ENCODE data around the gene SAP130.

The SAP130 gene

DNA sequence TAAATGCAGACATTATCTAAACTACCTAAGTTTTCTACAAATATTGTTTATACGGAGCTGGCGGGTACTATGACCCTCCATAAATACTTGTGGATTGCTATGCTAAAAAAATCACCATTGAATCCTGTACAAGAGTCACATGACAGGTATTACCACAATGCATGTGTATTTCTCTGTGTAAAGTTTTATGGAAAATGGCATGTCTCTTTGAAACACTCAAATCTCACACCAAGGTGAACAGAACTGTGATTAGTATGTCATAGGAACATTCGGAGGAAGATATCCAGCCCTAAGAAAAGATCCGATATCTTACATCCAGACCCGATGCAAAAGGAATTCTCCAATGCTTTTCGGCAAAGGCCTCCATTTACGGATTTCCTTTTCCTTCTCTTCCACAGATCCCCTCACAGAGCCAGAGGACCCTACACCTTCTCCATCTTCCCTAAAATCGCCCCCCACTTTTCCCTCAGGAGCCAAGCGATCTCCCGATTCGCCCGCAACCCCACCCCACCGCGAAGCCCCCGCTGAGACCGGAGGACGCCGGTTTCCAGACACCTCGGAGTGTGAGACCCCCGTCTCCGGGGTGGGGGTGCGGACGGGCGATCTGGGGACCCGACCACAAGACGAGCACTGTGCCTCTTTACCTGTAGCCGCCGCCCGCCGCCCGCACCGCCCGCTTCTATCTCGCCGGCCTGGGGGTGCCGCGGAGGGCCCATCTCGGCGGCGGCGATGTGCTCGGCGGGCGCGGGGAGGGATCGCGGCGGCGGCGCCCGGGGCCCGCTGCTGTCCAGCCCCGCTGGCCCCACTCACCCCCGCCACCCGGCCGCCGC lies 1.2 kb downstream of the SAP130 start:
- no peak for DNase-seq (ENCODE audit: low read depth in 2 of 2)

DNA sequence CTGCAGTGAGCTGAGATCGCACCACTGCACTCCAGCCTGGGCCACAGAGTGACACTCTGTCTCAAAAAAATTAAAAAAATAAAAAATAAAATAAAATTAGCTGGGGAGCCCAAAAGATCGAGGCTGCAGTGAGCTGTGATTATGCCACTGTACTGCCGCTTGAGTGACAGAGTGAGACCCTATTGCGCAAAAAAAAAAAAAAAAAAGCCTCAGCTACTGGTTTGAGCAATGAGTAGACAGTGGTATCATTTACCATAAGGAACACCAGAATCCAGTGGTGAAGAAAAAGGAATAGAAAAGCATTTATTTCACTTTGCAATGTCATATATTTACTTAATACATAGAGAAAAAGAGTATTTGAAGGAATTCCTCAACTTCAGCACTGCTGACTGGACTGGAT lies 3.0 kb downstream of the SAP130 start:
- no peak for DNase-seq (ENCODE audit: low read depth in 2 of 2)

GRCh38 chr2:128017561-128017960 lies 10.3 kb downstream of the SAP130 start:
- no peak for DNase-seq (ENCODE audit: low read depth in 2 of 2)

DNA sequence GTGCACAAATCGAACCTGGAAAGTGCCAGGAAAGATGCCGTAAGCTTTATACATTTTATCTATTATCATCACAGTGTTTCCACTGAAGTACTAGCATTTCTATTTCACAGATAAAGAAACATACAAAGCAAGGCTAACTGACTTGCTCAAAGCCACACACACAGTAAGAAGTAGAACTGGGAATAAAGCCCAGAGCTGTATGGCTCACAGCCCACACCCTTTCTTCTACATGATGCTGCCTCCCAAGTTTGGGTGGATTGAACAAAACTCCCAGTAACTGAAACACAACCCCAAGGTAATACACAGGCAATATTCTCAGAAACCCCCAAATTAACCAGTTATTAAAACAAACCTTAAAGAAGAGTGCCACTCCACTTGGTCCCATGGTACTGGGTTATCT lies 11.2 kb downstream of the SAP130 start:
- no peak for DNase-seq (ENCODE audit: low read depth in 2 of 2)

- DNase-seq (ENCODE audit: low read depth in 2 of 2): no peak
Observed at GRCh38 chr2:128012698-128013097, 15.2 kb downstream of the SAP130 start.

- DNase-seq (ENCODE audit: low read depth in 2 of 2): no peak
Observed at GRCh38 chr2:128008074-128008672, 19.7 kb downstream of the SAP130 start.

GRCh38 chr2:128004509-128004908 lies 23.4 kb downstream of the SAP130 start:
- DNase-seq (ENCODE audit: low read depth in 2 of 2): no peak

DNA sequence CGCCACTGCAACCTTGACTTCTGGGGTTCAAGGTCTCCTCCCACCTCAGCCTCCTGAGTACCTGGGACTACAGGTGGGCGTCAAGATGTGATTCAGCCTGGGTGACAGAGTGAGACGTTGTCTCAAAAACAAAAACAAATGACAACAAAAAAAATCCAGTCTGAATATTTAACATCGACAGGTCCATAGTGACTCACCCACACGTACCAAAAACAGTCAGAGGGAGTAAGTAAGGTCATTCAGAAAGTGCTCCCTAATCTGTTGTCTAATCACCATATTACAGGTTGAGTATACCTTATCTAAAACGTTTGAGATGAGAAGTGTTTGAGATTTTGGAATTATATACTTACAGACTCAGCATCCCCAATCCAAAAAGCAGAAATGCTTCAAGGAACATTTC lies 24.4 kb downstream of the SAP130 start:
- no peak for DNase-seq (ENCODE audit: low read depth in 2 of 2)

DNA sequence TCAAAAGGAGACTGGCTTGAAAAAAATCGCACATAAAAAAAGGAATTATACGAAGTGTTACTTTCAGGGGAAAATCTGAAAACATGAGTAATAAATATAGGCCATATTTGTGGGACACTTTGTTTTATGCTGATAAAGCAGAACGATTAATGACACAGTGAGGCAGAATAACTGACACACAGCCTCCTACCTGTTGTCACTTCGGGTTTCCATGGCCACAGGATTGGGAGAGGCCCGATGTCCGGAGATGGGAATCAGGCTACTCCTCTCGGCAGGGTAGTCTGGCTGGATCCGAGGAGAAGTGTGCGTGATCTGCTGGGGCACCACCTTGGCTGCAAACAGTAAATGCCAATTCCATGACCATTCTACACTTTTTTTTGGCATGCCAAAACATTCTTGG lies 31.7 kb downstream of the SAP130 start:
- no peak for DNase-seq (ENCODE audit: low read depth in 2 of 2)

DNA sequence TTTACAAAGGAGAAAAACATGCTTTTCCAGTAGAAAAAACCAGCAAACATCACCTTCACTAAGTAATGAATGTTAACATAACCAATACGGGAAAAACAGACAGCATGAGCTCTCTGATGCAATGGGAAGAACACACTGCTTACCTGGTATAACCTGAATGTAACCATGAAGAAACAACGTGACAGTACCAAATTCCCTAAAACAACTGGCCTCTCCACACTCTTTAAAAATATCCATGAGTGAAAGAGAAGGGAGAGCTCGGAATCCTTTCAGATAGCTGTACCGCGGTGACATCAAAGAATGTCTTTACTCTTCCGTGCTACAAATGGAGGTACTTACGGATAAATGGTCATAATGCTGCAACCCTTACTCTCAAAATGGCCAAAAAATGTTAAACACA lies 32.1 kb downstream of the SAP130 start:
- DNase-seq (ENCODE audit: low read depth in 2 of 2): no peak

- DNase-seq (ENCODE audit: low read depth in 2 of 2): no peak
Observed at GRCh38 chr2:127993659-127994058, 34.2 kb downstream of the SAP130 start.

GRCh38 chr2:127991742-127992141 lies 36.1 kb downstream of the SAP130 start:
- no peak for DNase-seq (ENCODE audit: low read depth in 2 of 2)

- DNase-seq (ENCODE audit: low read depth in 2 of 2): peak in 1 of 2 donors; percentile 4
Observed at GRCh38 chr2:127986548-127987079, 41.2 kb downstream of the SAP130 start.

DNA sequence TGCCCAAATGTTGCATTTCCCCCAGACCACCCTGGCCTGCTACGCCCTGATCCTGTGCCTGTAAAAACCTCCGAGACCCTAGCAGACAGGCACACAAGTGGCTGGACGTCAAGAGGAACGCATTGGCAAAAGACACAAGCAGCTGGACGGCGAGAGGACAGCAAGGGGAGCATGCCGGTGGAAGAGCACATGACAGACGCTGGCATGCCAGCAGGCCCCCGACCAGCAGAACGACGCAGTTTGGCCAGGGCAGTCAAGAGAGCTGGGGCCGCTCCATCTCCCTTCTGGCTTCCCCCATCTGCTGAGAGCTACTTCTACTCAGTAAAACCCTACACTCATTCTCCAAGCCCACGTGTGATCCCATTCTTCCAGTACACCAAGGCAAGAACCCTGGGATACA lies 42.1 kb downstream of the SAP130 start:
- DNase-seq (ENCODE audit: low read depth in 2 of 2): no peak

- no peak for DNase-seq (ENCODE audit: low read depth in 2 of 2)
Observed at GRCh38 chr2:127985026-127985734, 42.7 kb downstream of the SAP130 start.

DNA sequence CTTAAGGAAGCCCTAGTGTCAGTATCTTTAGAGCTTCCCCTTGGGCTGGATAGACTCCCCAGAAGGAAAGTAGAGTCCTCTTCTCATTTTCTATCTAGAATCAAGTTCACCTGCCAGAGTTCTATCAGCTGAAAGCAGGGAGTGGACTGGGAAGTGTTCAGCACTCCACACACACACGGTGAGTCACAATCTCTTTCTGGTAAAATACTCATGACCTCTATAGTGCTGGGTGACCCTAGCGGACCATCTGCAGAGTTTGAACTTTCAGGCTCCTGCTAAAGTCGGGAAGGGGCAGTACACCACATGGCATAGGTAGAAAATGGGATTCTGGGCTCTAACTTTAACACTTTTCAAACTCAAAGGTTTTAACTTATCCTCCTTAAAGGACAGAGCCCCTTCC lies 43.3 kb downstream of the SAP130 start:
- DNase-seq (ENCODE audit: low read depth in 2 of 2): no peak

DNA sequence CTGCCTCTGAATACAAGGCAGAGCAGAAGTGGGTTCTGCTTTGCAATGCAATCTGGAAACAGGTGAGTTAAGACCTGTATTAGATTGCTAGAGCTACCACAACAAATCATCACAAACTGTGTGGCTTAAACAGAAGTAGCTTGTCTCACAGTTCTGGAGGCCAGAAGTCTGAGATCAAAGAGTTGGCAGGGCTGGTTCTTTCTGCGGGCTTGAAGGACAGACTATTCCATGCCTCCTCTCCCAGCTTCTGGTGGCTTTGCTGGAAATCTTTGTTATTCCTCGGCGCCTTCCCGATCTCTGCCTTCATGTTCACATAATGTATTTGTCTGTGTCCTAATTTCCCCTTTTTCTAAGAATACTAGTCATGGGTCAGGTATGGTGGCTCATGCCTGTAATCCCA lies 58.4 kb downstream of the SAP130 start:
- DNase-seq (ENCODE audit: low read depth in 2 of 2): no peak

DNA sequence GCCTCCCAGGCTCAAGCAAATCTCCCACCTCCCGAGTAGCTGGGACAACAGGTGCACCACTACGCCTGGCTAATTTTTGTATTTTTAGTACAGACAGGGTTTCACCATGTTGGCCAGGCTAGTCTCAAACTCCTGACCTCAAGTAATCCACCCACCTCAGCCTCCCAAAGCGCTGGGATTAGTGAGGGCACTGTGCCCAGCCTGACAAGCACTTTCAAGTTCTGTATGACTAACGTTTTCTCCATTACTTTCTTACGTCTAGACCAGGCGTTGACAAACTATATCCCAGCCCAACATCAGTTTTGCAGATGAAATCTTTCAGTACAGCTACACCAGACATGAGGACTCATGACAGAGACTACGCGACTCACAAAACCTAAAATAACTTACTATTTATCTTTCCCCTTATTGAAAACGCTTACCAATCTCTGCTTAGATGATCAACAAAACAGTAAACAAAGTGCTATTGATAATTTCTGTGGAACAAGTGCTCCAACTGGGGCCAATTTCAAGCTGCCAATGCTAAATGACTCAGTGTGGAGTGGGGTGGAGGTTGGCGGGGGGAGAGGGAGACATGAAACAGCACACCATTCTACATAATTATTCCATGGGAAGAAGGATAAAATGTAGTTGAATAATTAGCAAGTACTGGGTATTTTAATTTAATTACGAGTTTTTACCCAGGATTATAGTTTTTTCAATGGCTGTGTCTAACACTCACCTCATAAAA lies 59.1 kb downstream of the SAP130 start:
- no peak for DNase-seq (ENCODE audit: low read depth in 2 of 2)

DNA sequence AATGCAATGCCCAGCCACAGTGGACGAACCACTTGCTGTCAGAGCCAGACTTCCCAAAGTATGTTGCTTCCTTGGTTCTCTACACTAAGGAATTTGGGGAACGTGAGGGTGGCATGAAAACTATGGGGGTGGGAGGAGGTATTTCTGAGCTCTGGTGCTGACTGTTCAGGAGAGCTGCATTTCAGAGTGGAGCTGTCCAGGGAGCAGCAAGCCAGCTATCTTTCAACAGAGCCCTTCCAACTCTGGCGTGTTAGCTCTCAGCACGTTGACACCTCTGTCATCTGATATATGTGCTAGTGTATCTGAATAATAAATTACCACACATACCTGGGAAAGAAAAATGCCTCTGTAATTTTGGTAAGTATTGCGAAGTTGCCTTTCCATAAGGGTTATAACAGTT lies 66.1 kb downstream of the SAP130 start:
- DNase-seq (ENCODE audit: low read depth in 2 of 2): no peak

- no peak for DNase-seq (ENCODE audit: low read depth in 2 of 2)
Observed at GRCh38 chr2:127957240-127957639, 70.6 kb downstream of the SAP130 start.

DNA sequence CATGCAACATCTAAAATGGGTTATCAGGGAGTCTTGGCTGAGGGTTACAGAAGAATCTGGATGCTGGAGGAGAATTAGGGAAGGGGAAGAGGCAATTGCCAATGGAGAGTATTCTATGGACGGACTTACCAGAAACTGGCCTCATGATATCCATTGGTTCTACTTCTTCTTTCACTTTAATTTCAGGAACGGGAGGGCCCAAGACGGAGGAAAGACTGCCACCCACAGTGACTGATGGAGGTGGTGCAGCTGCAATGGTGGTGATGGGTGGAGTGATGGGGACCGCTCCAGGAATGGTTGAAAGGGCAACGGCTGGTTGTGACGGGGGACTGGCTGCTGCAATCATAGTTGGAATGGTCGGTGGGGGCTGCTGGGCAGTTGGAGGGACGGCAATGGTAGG lies 73.0 kb downstream of the SAP130 start:
- no peak for DNase-seq (ENCODE audit: low read depth in 2 of 2)

- DNase-seq (ENCODE audit: low read depth in 2 of 2): no peak
Observed at GRCh38 chr2:127953849-127954248, 74.0 kb downstream of the SAP130 start.

All from stimulated activated CD4-positive, alpha-beta T cell treated with anti-CD3 and anti-CD28 coated beads, Interleukin-4, amount 100 ng/mL, for 48 hours (primary cell).